Liver (tissue), 9 donors: ENCODE measurements around the gene ARHGAP32. TPM values are rescaled to one million over a fixed set of nuclear protein-coding genes. Genes with fewer than 3 reads are reported as not detected.

Experiments
- DNase-seq: peaks from one replicate; pipeline ENCODE4 v3.0.0-alpha.2; 2017; ENCODE audit warnings: low spot score
- H3K27ac ChIP-seq, 2 donors: one replicate each; pipeline ENCODE4 v1.7.0; 2013; ENCODE audit warnings: inconsistent platforms in 2 of 2, low read length in 2 of 2, control low read depth in 1 of 2, low read depth in 1 of 2, mild to moderate bottlenecking in 1 of 2
- H3K27me3 ChIP-seq, 4 donors: one replicate each; pipeline versions ENCODE4 v1.6.1 to v1.7.0; 2013; ENCODE audit warnings: low read length in 3 of 4, inconsistent platforms in 1 of 4, mild to moderate bottlenecking in 1 of 4, moderate library complexity in 1 of 4; ENCODE audit not compliant: control insufficient read depth in 4 of 4, insufficient read depth in 4 of 4
- H3K36me3 ChIP-seq, 4 donors: one replicate each; pipeline versions ENCODE4 v1.6.1 to v1.7.0; 2013; ENCODE audit warnings: low read length in 3 of 4, mild to moderate bottlenecking in 3 of 4, low read depth in 1 of 4, moderate library complexity in 1 of 4; ENCODE audit not compliant: control insufficient read depth in 4 of 4, insufficient read depth in 3 of 4
- H3K4me1 ChIP-seq, 4 donors: one replicate each; pipeline versions ENCODE4 v1.6.1 to v1.7.0; 2013; ENCODE audit warnings: low read length in 3 of 4, mild to moderate bottlenecking in 3 of 4, moderate library complexity in 1 of 4; ENCODE audit not compliant: control insufficient read depth in 4 of 4, insufficient read depth in 4 of 4
- H3K4me3 ChIP-seq, 3 donors: one replicate each; pipeline versions ENCODE4 v1.6.1 to v1.7.0; 2013; ENCODE audit warnings: low read length in 3 of 3, control low read depth in 1 of 3, low read depth in 1 of 3, mild to moderate bottlenecking in 1 of 3
- H3K9ac ChIP-seq, 2 donors: one replicate each; pipeline ENCODE4 v1.7.0; 2013; ENCODE audit warnings: low read length in 2 of 2, mild to moderate bottlenecking in 2 of 2, moderate library complexity in 2 of 2, control low read depth in 1 of 2, low read depth in 1 of 2
- H3K9me3 ChIP-seq, 4 donors: one replicate each; pipeline versions ENCODE4 v1.6.1 to v1.7.0; 2013; ENCODE audit warnings: low read length in 3 of 4; ENCODE audit not compliant: control insufficient read depth in 4 of 4
- FOXA1 ChIP-seq: IDR thresholded peaks from 2 replicates; pipeline ENCODE4 v1.6.1; 2016; ENCODE audit warnings: antibody characterized with exemption
- FOXA2 ChIP-seq: IDR thresholded peaks from 2 replicates; pipeline ENCODE4 v1.6.1; 2016; ENCODE audit warnings: antibody characterized with exemption
- GABPA ChIP-seq, 2 donors: IDR thresholded peaks in 1 of 2; conservative IDR thresholded peaks in 1 of 2; 2 replicates each; pipeline ENCODE4 v1.6.1; 2016; ENCODE audit warnings: antibody characterized with exemption in 2 of 2, mild to moderate bottlenecking in 1 of 2, moderate library complexity in 1 of 2
- HNF4A ChIP-seq, 2 donors: conservative IDR thresholded peaks; 2 replicates each; pipeline ENCODE4 v1.6.1; 2016; ENCODE audit warnings: antibody characterized with exemption in 2 of 2, mild to moderate bottlenecking in 2 of 2
- HNF4G ChIP-seq: IDR thresholded peaks from 2 replicates; pipeline ENCODE4 v1.6.1; 2016; ENCODE audit warnings: antibody characterized with exemption
- NR2F2 ChIP-seq: IDR thresholded peaks from 2 replicates; pipeline ENCODE4 v1.6.1; 2016; ENCODE audit warnings: antibody characterized with exemption
- YY1 ChIP-seq: IDR thresholded peaks from 2 replicates; pipeline ENCODE4 v1.6.1; 2016; ENCODE audit warnings: antibody characterized with exemption, mild to moderate bottlenecking
- WGBS: extraction: QIAGEN DNeasy Blood & Tissue Kit; methylation state at CpG from one replicate; pipeline ENCODE4 v1.1.7; 2013; 5-methylcytosine and 5-hydroxymethylcytosine counted together
- polyA plus RNA-seq, 2 donors: library from polyadenylated mRNA; stranded (reverse) in 1 of 2; unstranded in 1 of 2; fragments of 200-250 nt in 1 of 2; fragments of >200 nt in 1 of 2; fragmentation: Nextera tagmentation in 1 of 2; extraction: Ambion mirVana in 1 of 2; gene quantifications; one replicate each; pipeline versions ENCODE4 v1.2.1 to v1.2.3, GENCODE V29; 2013 to 2015
- total RNA-seq, 2 donors: library from RNA; depleted of rRNA; stranded (reverse); fragments of >200 nt; gene quantifications; one replicate each; pipeline ENCODE4 v1.2.3, GENCODE V29; 2014
- TF ChIP-seq, protein P1 (sequence below): IDR thresholded peaks from 2 replicates; pipeline ENCODE4 v1.6.1; 2016; ENCODE audit warnings: antibody characterized with exemption
- TF ChIP-seq, protein P2 (sequence below): IDR thresholded peaks from 2 replicates; pipeline ENCODE4 v1.6.1; 2016; ENCODE audit warnings: antibody characterized with exemption
- TF ChIP-seq, protein P3 (sequence below): IDR thresholded peaks from 2 replicates; pipeline ENCODE4 v1.6.1; 2016; ENCODE audit warnings: antibody characterized with exemption
- TF ChIP-seq, protein P4 (sequence below): fragments of 150-350 bp; IDR thresholded peaks from 2 replicates; pipeline ENCODE4 v1.5.1; 2017; ENCODE audit warnings: improper control_type of control experiment, low read depth, low read length; ENCODE audit not compliant: missing input control
- donor health status: healthy.
- donor health status: healthy.
- donor health status: healthy.
- donor health status: healthy.
- donor health status: healthy.

ARHGAP32 gene
- total and polyA plus RNA-seq, 4 donors = 1.8 to 13.1 (median 2.6) TPM

DNA sequence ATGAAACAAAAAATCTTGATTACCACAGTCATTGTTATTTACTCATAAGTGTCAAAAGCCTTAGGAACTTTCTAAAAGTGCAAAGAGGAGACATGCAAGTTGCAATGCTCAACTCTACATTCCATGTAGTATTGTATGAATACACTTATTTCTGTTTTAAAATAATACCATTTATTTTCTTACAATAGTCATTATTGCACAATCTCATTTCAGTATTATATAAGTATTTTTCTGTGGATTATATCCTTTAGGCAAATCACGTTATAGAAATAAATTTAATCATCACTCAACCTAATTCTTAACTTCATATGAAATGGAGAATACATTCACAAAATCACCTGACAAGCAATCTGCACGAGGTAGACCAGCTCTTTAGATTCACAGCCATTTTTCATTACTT, 98.8 kb downstream of the ARHGAP32 start (continued):
- TF ChIP-seq, protein P1, sequence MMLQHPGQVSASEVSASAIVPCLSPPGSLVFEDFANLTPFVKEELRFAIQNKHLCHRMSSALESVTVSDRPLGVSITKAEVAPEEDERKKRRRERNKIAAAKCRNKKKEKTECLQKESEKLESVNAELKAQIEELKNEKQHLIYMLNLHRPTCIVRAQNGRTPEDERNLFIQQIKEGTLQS = no peak
- TF ChIP-seq GABPA (IDR thresholded peaks at IDR 0.05 in 1 of 2, conservative IDR thresholded peaks at IDR 0.05 in 1 of 2) = no peak
- TF ChIP-seq, protein P2, sequence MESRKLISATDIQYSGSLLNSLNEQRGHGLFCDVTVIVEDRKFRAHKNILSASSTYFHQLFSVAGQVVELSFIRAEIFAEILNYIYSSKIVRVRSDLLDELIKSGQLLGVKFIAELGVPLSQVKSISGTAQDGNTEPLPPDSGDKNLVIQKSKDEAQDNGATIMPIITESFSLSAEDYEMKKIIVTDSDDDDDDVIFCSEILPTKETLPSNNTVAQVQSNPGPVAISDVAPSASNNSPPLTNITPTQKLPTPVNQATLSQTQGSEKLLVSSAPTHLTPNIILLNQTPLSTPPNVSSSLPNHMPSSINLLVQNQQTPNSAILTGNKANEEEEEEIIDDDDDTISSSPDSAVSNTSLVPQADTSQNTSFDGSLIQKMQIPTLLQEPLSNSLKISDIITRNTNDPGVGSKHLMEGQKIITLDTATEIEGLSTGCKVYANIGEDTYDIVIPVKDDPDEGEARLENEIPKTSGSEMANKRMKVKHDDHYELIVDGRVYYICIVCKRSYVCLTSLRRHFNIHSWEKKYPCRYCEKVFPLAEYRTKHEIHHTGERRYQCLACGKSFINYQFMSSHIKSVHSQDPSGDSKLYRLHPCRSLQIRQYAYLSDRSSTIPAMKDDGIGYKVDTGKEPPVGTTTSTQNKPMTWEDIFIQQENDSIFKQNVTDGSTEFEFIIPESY = no peak

DNA sequence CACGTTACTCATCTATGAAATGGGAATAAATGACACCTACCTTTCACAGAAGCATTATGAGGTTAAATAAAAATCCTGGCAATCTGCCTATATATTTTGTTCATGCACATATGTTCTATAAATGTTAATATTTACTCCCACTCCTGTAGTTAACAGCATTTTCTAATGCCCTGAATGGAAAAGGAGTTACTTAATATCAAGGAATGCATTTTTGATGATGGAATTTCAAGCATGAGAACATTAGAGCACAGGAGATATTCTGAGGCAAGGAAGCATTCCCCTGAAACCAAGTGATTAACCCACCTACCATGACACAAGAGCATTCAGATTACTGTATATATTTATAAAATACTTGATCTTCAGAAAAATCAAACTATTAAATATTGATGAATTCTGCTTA, 102.1 kb downstream of the ARHGAP32 start:
- Histone ChIP-seq H3K27ac (no peak overlapping the region), H3K4me3 (no peak overlapping the region), H3K9ac (no peak overlapping the region), H3K9me3 (no peaks in the 10 kb centered on the region), H3K36me3 (peaks cover 0 to 4% (median 0%) of the 10 kb centered on the region in 4 donors), H3K4me1 (no peaks in the 10 kb centered on the region), H3K27me3 (no peaks in the 10 kb centered on the region)
- no peak for DNase-seq
- TF ChIP-seq, protein P2 = no peak
- TF ChIP-seq, protein P3, sequence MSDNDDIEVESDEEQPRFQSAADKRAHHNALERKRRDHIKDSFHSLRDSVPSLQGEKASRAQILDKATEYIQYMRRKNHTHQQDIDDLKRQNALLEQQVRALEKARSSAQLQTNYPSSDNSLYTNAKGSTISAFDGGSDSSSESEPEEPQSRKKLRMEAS = no peak
- TF ChIP-seq HNF4G = no peak
- TF ChIP-seq YY1 = no peak
- no peak for TF ChIP-seq FOXA1
- TF ChIP-seq, protein P1 = no peak
- WGBS = 96% methylated on average over 1 of the region's 1 CpG

DNA sequence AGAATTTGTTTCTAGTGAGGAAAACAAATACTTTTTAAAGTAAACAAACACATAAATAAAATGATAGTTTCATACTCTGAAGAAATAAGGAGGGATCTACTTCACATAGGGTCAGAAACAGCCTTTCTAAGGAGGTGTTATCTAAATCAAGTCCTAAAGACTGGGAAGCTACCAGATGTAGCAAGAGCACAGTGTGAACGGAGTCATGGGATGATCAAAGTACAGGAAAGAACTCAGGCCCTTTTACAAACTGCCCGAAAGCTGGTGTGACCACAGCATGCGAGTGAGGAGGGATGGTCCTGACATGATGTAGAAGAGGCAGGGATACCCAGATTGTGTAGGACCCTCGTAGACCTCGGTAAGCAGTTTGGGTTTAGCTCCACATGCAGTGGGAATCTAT, 102.8 kb downstream of the ARHGAP32 start:
- no peak for TF ChIP-seq FOXA2
- TF ChIP-seq, protein P4, sequence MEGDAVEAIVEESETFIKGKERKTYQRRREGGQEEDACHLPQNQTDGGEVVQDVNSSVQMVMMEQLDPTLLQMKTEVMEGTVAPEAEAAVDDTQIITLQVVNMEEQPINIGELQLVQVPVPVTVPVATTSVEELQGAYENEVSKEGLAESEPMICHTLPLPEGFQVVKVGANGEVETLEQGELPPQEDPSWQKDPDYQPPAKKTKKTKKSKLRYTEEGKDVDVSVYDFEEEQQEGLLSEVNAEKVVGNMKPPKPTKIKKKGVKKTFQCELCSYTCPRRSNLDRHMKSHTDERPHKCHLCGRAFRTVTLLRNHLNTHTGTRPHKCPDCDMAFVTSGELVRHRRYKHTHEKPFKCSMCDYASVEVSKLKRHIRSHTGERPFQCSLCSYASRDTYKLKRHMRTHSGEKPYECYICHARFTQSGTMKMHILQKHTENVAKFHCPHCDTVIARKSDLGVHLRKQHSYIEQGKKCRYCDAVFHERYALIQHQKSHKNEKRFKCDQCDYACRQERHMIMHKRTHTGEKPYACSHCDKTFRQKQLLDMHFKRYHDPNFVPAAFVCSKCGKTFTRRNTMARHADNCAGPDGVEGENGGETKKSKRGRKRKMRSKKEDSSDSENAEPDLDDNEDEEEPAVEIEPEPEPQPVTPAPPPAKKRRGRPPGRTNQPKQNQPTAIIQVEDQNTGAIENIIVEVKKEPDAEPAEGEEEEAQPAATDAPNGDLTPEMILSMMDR = no peak
- no peak for TF ChIP-seq NR2F2
- TF ChIP-seq HNF4A (conservative IDR thresholded peaks at IDR 0.05) = peak in 1 of 2 donors; percentile 16
- H3K4me3 ChIP-seq = no peak overlapping the region
- no peaks in the 10 kb centered on the region for H3K27me3 ChIP-seq
- no peak for DNase-seq
- no peak overlapping the region for H3K9ac ChIP-seq
- 91% methylated on average over 5 of the region's 5 CpGs for WGBS
- H3K36me3 ChIP-seq = peaks cover 0 to 4% (median 0%) of the 10 kb centered on the region in 4 donors
- H3K27ac ChIP-seq = no peak overlapping the region
- H3K4me1 ChIP-seq = no peaks in the 10 kb centered on the region
- H3K9me3 ChIP-seq = peaks cover 0 to 1% (median 0%) of the 10 kb centered on the region in 4 donors
